HEK293 (cell line): ENCODE results near the gene OR13C8.
"Not testable (repeated sequence)": the region's sequence is repeated elsewhere in the genome, so short reads cannot be mapped to it uniquely, and the experiment has no call there.

ENCODE experiments used
- CTCF ChIA-PET: fragments of 350-600 bp; formaldehyde crosslinking; extraction: SDS; loops from one replicate; lab custom pipeline; 2021; ENCODE audit warnings: antibody characterized with exemption; lab: Yijun Ruan, JAX
- POLR2A ChIA-PET: fragments of 300-600 bp; formaldehyde crosslinking; extraction: SDS; loops from one replicate; lab custom pipeline; 2020; ENCODE audit warnings: antibody characterized with exemption, inconsistent platforms; lab: Yijun Ruan, JAX
- H3K27ac ChIP-seq: fragments of 200-500 bp; sonication (Bioruptor generic); 2 replicates; pipeline ENCODE4 v1.5.1; 2014; ENCODE audit warnings: low read depth, low read length, control low read depth, inconsistent platforms; ENCODE audit errors: extremely low read depth
- H3K36me3 ChIP-seq, 2 experiments: fragments of 200-500 bp in 1 of 2; sonication (Bioruptor generic) in 1 of 2; 1 replicate in 1 of 2; 2 replicates in 1 of 2; pipeline ENCODE4 v1.5.1; 2014 to 2017; ENCODE audit warnings: inconsistent platforms in 2 of 2, low read length in 2 of 2; ENCODE audit not compliant: control insufficient read depth in 2 of 2, insufficient read depth in 1 of 2
- H3K4me1 ChIP-seq: fragments of 200-500 bp; sonication (Bioruptor generic); 2 replicates; pipeline ENCODE4 v1.5.1; 2014; ENCODE audit warnings: mild to moderate bottlenecking, low read length, inconsistent platforms; ENCODE audit not compliant: control insufficient read depth, insufficient read depth
- H3K4me3 ChIP-seq: 2 replicates; pipeline ENCODE4 v1.5.1; 2011; ENCODE audit warnings: low read depth, mild to moderate bottlenecking, control low read depth, low read length, moderate library complexity
- H3K9me3 ChIP-seq: fragments of 200-500 bp; sonication (Bioruptor generic); 2 replicates; pipeline ENCODE4 v1.5.1; 2014; ENCODE audit warnings: low read depth, low read length, inconsistent platforms; ENCODE audit not compliant: control insufficient read depth, insufficient read depth
- BCL11B ChIP-seq: fragments of 450-650 bp; formaldehyde crosslinking; IDR thresholded peaks from 2 replicates; pipeline ENCODE4 v1.5.1; 2016; ENCODE audit warnings: low read depth, missing biosample characterization, missing genetic modification characterization
- KLF16 ChIP-seq: fragments of 450-650 bp; formaldehyde crosslinking; IDR thresholded peaks from 2 replicates; pipeline ENCODE4 v1.5.1; 2017; ENCODE audit warnings: missing biosample characterization, missing genetic modification characterization
- KLF8 ChIP-seq: fragments of 450-650 bp; formaldehyde crosslinking; IDR thresholded peaks from 2 replicates; pipeline ENCODE4 v1.5.1; 2016; ENCODE audit warnings: missing biosample characterization, missing genetic modification characterization
- REPIN1 ChIP-seq: fragments of 450-650 bp; formaldehyde crosslinking; IDR thresholded peaks from 2 replicates; pipeline ENCODE4 v1.5.1; 2017; ENCODE audit warnings: missing biosample characterization, missing genetic modification characterization, low read depth
- YY1 ChIP-seq: fragments of 450-650 bp; formaldehyde crosslinking; IDR thresholded peaks from 2 replicates; pipeline ENCODE4 v1.5.1; 2018; ENCODE audit warnings: missing biosample characterization, missing genetic modification characterization
- YY2 ChIP-seq: fragments of 450-650 bp; formaldehyde crosslinking; IDR thresholded peaks from 2 replicates; pipeline ENCODE4 v1.5.1; 2016; ENCODE audit warnings: missing biosample characterization, missing genetic modification characterization
- ZNF10 ChIP-seq: fragments of 450-650 bp; formaldehyde crosslinking; IDR thresholded peaks from 2 replicates; pipeline ENCODE4 v1.5.1; 2017; ENCODE audit warnings: missing biosample characterization, missing genetic modification characterization
- ZNF133 ChIP-seq: fragments of 450-650 bp; formaldehyde crosslinking; IDR thresholded peaks from 2 replicates; pipeline ENCODE4 v1.5.1; 2016; ENCODE audit warnings: missing biosample characterization, missing genetic modification characterization
- ZNF175 ChIP-seq: fragments of 450-650 bp; formaldehyde crosslinking; IDR thresholded peaks from 2 replicates; pipeline ENCODE4 v1.5.1; 2016; ENCODE audit warnings: missing biosample characterization, missing genetic modification characterization
- ZNF560 ChIP-seq: fragments of 450-650 bp; formaldehyde crosslinking; IDR thresholded peaks from 2 replicates; pipeline ENCODE4 v1.5.1; 2017; ENCODE audit warnings: missing biosample characterization, missing genetic modification characterization, borderline replicate concordance
- ZNF623 ChIP-seq: fragments of 450-650 bp; formaldehyde crosslinking; IDR thresholded peaks from 2 replicates; pipeline ENCODE4 v1.5.1; 2016; ENCODE audit warnings: missing biosample characterization, missing genetic modification characterization
- ZNF626 ChIP-seq: fragments of 450-650 bp; sonication (Bioruptor Pico); formaldehyde crosslinking; IDR thresholded peaks from 2 replicates; pipeline ENCODE4 v1.5.1; 2018; ENCODE audit warnings: missing biosample characterization, missing genetic modification characterization, inconsistent platforms
- ZNF658 ChIP-seq: fragments of 450-650 bp; formaldehyde crosslinking; IDR thresholded peaks from 2 replicates; pipeline ENCODE4; 2016; ENCODE audit warnings: missing biosample characterization, missing genetic modification characterization
- ZNF768 ChIP-seq: fragments of 450-650 bp; formaldehyde crosslinking; IDR thresholded peaks from 2 replicates; pipeline ENCODE4 v1.5.1; 2018; ENCODE audit warnings: missing biosample characterization, mild to moderate bottlenecking, missing genetic modification characterization
- ZNF777 ChIP-seq: fragments of 450-650 bp; formaldehyde crosslinking; IDR thresholded peaks from 2 replicates; pipeline ENCODE4 v1.5.1; 2017; ENCODE audit warnings: missing biosample characterization, missing genetic modification characterization, borderline replicate concordance
- ZNF830 ChIP-seq: fragments of 450-650 bp; IDR thresholded peaks from 2 replicates; pipeline ENCODE4 v1.5.0; 2018; ENCODE audit warnings: missing biosample characterization, missing genetic modification characterization, low read depth, mild to moderate bottlenecking, moderate library complexity
- TF ChIP-seq, protein P1 (sequence below): fragments of 450-650 bp; formaldehyde crosslinking; IDR thresholded peaks from 2 replicates; pipeline ENCODE4 v1.5.1; 2016; ENCODE audit warnings: missing biosample characterization, missing genetic modification characterization
- TF ChIP-seq, protein P2 (sequence below): fragments of 450-650 bp; formaldehyde crosslinking; IDR thresholded peaks from 2 replicates; pipeline ENCODE4 v1.5.1; 2016; ENCODE audit warnings: missing biosample characterization, missing genetic modification characterization, low read depth
- TF ChIP-seq, protein P3 (sequence below): fragments of 450-650 bp; formaldehyde crosslinking; IDR thresholded peaks from 2 replicates; pipeline ENCODE4 v1.5.1; 2016; ENCODE audit warnings: missing biosample characterization, missing genetic modification characterization
- TF ChIP-seq, protein P4 (sequence below): fragments of 450-650 bp; formaldehyde crosslinking; IDR thresholded peaks from 2 replicates; pipeline ENCODE4 v1.5.1; 2016; ENCODE audit warnings: missing biosample characterization, missing genetic modification characterization, borderline replicate concordance

The OR13C8 gene

DNA sequence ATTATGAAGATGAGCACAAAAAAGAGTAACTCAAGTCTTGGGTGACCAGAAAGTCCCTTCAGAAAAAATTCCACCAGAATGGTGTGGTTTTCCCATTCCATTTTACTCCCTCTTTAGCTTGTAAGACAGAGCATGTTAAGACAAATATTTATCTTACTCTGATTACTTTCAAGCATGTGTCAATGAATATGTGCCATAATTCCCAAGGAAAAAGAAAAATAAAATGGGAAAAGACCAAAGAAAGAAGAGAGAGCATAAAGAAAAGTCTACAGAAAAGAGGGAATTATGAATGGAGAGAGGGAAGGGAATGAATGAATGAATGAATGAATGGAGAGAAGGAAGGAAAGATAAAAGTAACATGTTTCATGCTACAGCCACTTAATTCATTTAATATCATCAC is 30.3 kb downstream of the OR13C8 start, which contains the start of gene OR13C5:
OR13C5 (minus strand) TSS at position 101 of the 400 bp plus-strand sequence; CDS start at position 101, 0 bp downstream.
- H3K27ac ChIP-seq, CTCF ChIA-PET, POLR2A ChIA-PET, H3K9me3 ChIP-seq, H3K4me3 ChIP-seq, H3K4me1 ChIP-seq, H3K36me3 ChIP-seq: not testable (repeated sequence)

DNA sequence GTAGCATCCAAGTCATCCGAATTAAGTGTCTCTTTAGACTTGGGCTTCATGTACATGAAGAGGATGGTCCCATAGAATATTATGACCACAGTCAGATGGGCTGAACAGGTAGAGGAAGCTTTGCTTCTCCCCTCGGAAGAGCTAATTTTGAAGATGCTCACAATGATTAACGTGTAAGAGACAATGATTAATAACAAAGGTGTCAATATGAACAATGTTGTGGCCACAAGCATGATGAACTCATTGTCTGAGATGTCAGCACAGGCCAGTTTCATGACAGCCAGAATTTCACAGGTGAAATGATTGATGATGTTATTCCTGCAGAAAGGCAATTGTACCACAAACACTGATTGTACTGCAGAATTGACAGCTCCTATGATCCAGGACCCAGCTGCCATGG is 35.8 kb downstream of the OR13C8 start:
- Histone ChIP-seq H3K27ac (no peak overlapping the region), H3K9me3 (no peaks in the 10 kb centered on the region), H3K4me3 (no peak overlapping the region), H3K36me3 (no peaks in the 10 kb centered on the region), H3K4me1 (no peaks in the 10 kb centered on the region)
- POLR2A ChIA-PET = no interaction called here
- CTCF ChIA-PET = no interaction called here
- TF ChIP-seq, protein P1, sequence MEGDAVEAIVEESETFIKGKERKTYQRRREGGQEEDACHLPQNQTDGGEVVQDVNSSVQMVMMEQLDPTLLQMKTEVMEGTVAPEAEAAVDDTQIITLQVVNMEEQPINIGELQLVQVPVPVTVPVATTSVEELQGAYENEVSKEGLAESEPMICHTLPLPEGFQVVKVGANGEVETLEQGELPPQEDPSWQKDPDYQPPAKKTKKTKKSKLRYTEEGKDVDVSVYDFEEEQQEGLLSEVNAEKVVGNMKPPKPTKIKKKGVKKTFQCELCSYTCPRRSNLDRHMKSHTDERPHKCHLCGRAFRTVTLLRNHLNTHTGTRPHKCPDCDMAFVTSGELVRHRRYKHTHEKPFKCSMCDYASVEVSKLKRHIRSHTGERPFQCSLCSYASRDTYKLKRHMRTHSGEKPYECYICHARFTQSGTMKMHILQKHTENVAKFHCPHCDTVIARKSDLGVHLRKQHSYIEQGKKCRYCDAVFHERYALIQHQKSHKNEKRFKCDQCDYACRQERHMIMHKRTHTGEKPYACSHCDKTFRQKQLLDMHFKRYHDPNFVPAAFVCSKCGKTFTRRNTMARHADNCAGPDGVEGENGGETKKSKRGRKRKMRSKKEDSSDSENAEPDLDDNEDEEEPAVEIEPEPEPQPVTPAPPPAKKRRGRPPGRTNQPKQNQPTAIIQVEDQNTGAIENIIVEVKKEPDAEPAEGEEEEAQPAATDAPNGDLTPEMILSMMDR (tag by site-specific recombination) = no peak
- no peak for TF ChIP-seq ZNF658 (tag by site-specific recombination)
- TF ChIP-seq ZNF777 (tag by site-specific recombination) = no peak
- TF ChIP-seq ZNF133 (tag by site-specific recombination) = no peak
- TF ChIP-seq, protein P2, sequence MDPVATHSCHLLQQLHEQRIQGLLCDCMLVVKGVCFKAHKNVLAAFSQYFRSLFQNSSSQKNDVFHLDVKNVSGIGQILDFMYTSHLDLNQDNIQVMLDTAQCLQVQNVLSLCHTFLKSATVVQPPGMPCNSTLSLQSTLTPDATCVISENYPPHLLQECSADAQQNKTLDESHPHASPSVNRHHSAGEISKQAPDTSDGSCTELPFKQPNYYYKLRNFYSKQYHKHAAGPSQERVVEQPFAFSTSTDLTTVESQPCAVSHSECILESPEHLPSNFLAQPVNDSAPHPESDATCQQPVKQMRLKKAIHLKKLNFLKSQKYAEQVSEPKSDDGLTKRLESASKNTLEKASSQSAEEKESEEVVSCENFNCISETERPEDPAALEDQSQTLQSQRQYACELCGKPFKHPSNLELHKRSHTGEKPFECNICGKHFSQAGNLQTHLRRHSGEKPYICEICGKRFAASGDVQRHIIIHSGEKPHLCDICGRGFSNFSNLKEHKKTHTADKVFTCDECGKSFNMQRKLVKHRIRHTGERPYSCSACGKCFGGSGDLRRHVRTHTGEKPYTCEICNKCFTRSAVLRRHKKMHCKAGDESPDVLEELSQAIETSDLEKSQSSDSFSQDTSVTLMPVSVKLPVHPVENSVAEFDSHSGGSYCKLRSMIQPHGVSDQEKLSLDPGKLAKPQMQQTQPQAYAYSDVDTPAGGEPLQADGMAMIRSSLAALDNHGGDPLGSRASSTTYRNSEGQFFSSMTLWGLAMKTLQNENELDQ (tag by site-specific recombination) = no peak
- no peak for TF ChIP-seq KLF8 (tag by site-specific recombination)
- TF ChIP-seq ZNF175 (tag by site-specific recombination) = no peak
- TF ChIP-seq ZNF623 (tag by site-specific recombination) = no peak
- no peak for TF ChIP-seq ZNF626 (tag by site-specific recombination)
- no peak for TF ChIP-seq ZNF830
- TF ChIP-seq BCL11B (tag by site-specific recombination) = no peak
- no peak for TF ChIP-seq ZNF10 (tag by site-specific recombination)
- TF ChIP-seq REPIN1 (tag by site-specific recombination) = no peak
- TF ChIP-seq YY1 (tag by site-specific recombination) = no peak
- TF ChIP-seq ZNF560 (tag by site-specific recombination) = no peak
- no peak for TF ChIP-seq KLF16 (tag by site-specific recombination)
- TF ChIP-seq, protein P3, sequence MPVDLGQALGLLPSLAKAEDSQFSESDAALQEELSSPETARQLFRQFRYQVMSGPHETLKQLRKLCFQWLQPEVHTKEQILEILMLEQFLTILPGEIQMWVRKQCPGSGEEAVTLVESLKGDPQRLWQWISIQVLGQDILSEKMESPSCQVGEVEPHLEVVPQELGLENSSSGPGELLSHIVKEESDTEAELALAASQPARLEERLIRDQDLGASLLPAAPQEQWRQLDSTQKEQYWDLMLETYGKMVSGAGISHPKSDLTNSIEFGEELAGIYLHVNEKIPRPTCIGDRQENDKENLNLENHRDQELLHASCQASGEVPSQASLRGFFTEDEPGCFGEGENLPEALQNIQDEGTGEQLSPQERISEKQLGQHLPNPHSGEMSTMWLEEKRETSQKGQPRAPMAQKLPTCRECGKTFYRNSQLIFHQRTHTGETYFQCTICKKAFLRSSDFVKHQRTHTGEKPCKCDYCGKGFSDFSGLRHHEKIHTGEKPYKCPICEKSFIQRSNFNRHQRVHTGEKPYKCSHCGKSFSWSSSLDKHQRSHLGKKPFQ = no peak
- TF ChIP-seq YY2 (tag by site-specific recombination) = no peak
- TF ChIP-seq, protein P4, sequence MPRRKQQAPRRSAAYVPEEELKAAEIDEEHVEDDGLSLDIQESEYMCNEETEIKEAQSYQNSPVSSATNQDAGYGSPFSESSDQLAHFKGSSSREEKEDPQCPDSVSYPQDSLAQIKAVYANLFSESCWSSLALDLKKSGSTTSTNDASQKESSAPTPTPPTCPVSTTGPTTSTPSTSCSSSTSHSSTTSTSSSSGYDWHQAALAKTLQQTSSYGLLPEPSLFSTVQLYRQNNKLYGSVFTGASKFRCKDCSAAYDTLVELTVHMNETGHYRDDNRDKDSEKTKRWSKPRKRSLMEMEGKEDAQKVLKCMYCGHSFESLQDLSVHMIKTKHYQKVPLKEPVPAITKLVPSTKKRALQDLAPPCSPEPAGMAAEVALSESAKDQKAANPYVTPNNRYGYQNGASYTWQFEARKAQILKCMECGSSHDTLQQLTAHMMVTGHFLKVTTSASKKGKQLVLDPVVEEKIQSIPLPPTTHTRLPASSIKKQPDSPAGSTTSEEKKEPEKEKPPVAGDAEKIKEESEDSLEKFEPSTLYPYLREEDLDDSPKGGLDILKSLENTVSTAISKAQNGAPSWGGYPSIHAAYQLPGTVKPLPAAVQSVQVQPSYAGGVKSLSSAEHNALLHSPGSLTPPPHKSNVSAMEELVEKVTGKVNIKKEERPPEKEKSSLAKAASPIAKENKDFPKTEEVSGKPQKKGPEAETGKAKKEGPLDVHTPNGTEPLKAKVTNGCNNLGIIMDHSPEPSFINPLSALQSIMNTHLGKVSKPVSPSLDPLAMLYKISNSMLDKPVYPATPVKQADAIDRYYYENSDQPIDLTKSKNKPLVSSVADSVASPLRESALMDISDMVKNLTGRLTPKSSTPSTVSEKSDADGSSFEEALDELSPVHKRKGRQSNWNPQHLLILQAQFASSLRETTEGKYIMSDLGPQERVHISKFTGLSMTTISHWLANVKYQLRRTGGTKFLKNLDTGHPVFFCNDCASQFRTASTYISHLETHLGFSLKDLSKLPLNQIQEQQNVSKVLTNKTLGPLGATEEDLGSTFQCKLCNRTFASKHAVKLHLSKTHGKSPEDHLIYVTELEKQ (tag by site-specific recombination) = no peak
- TF ChIP-seq ZNF768 (tag by site-specific recombination) = no peak

DNA sequence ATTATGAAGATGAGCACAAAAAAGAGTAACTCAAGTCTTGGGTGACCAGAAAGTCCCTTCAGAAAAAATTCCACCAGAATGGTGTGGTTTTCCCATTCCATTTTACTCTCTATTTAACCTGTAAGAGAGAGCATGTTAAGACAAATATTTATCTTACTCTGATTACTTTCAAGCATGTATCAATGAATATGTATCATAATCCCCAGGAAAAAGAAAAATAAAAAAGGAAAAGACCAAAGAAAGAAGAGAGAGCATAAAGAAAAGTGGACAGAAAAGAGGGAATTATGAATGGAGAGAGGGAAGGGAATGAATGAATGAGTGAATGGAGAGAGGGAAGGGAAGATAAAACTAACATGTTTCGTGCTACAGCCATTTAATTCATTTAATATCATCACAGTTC is 36.6 kb downstream of the OR13C8 start, which contains the start of gene OR13C2:
OR13C2 (minus strand) TSS at position 101 of the 400 bp plus-strand sequence; CDS start at position 101, 0 bp downstream.
- CTCF ChIA-PET, H3K27ac ChIP-seq, H3K36me3 ChIP-seq, H3K4me1 ChIP-seq, H3K4me3 ChIP-seq, H3K9me3 ChIP-seq, POLR2A ChIA-PET: not testable (repeated sequence)
